ENCODE data around the gene ARHGAP28. TPM values are rescaled to one million over a fixed set of nuclear protein-coding genes. Genes with fewer than 3 reads are reported as not detected.

The ARHGAP28 gene
- polyA plus RNA-seq, 1 of the 3 experiments (the other 2 are of a cell fraction), result 0.99 TPM

GRCh38 chr18:6795307-6795706, 65.8 kb downstream of the ARHGAP28 start:
- no peaks in the 10 kb centered on the region for H3K9me2 ChIP-seq
- no peak for TF ChIP-seq MXI1 (IDR thresholded peaks at IDR 0.05; ENCODE audit: low read depth, low read length)
- TF ChIP-seq GABPA (IDR thresholded peaks at IDR 0.05; ENCODE audit: low read depth), result no peak
- no peak for TF ChIP-seq FOXM1 (IDR thresholded peaks at IDR 0.05; ENCODE audit: low read depth)
- TF ChIP-seq IRF3 (IDR thresholded peaks at IDR 0.05; ENCODE audit: low read depth, low read length), result no peak
- TF ChIP-seq ZBTB33 (IDR thresholded peaks at IDR 0.05; ENCODE audit: borderline replicate concordance, low read depth), result no peak
- no peak for TF ChIP-seq RXRA (IDR thresholded peaks at IDR 0.05; ENCODE audit: borderline replicate concordance, low read depth)
- TF ChIP-seq NRF1 (IDR thresholded peaks at IDR 0.05; ENCODE audit: low read depth, low read length), result no peak
- H3K27me3 ChIP-seq (ENCODE audit: insufficient read depth), result no peaks in the 10 kb centered on the region
- H4K20me1 ChIP-seq (ENCODE audit: insufficient read depth), result no peaks in the 10 kb centered on the region
- H3K36me3 ChIP-seq (replicated peaks in 1 of 2; ENCODE audit: control insufficient read depth in 1 of 2, insufficient read depth in 2 of 2, low read length in 1 of 2), result no peaks in the 10 kb centered on the region
- no peaks in the 10 kb centered on the region for H3K9me3 ChIP-seq
- CTCF ChIA-PET, result interaction anchor here (1.1 to 1.4 kb wide), 2 partner anchors 13 to 30 kb away, joined by 3 read pairs; no protein-coding TSS in a partner anchor
- H3K9ac ChIP-seq, result no peak overlapping the region
- POLR2A ChIA-PET, result no interaction called here
- no peak overlapping the region for H3K4me2 ChIP-seq
- peaks cover 0 to 11% of the 10 kb centered on the region in 2 experiments; a peak in 1 of 4 replicates for H3K4me1 ChIP-seq (ENCODE audit: control insufficient read depth in 1 of 2, insufficient read depth in 2 of 2, low read depth in 1 of 2, low read length in 1 of 2)
- H2AFZ ChIP-seq (ENCODE audit: low read depth), result no peak overlapping the region
- WGBS (ENCODE audit: low lambda C conversion rate), result 68% methylated on average over 2 of the region's 4 CpGs
- DNase-seq, result no peak
- no peaks in the 10 kb centered on the region for H3F3A ChIP-seq (replicated peaks; ENCODE audit: insufficient read depth)
- H3K79me2 ChIP-seq (ENCODE audit: insufficient read depth), result no peaks in the 10 kb centered on the region
- H3K27ac ChIP-seq (ENCODE audit: low read depth in 2 of 2, low read length in 1 of 2), result no peak overlapping the region
- H3K4me3 ChIP-seq (ENCODE audit: low read depth in 2 of 2, low read length in 1 of 2), result no peak overlapping the region

GRCh38 chr18:6796511-6796910, 67.0 kb downstream of the ARHGAP28 start:
- H3K9me2 ChIP-seq, result no peaks in the 10 kb centered on the region
- H3K4me3 ChIP-seq (ENCODE audit: low read depth in 2 of 2, low read length in 1 of 2), result no peak overlapping the region
- DNase-seq, result no peak
- no peak overlapping the region for H3K4me2 ChIP-seq
- H3K79me2 ChIP-seq (ENCODE audit: insufficient read depth), result no peaks in the 10 kb centered on the region
- H3K27me3 ChIP-seq (ENCODE audit: insufficient read depth), result no peaks in the 10 kb centered on the region
- no peak overlapping the region for H2AFZ ChIP-seq (ENCODE audit: low read depth)
- H4K20me1 ChIP-seq (ENCODE audit: insufficient read depth), result no peaks in the 10 kb centered on the region
- no peak overlapping the region for H3K9ac ChIP-seq
- no peak overlapping the region for H3K27ac ChIP-seq (ENCODE audit: low read depth in 2 of 2, low read length in 1 of 2)
- ChIA-PET POLR2A (no interaction called here), CTCF (interaction anchor here (1.1 kb wide), 1 partner anchor 14 kb away, joined by 3 read pairs; no protein-coding TSS in a partner anchor)
- 82% methylated on average over 3 of the region's 3 CpGs for WGBS (ENCODE audit: low lambda C conversion rate)
- H3K4me1 ChIP-seq (ENCODE audit: control insufficient read depth in 1 of 2, insufficient read depth in 2 of 2, low read depth in 1 of 2, low read length in 1 of 2), result peaks cover 0 to 7% of the 10 kb centered on the region in 2 experiments; a peak in 1 of 4 replicates
- H3K36me3 ChIP-seq (replicated peaks in 1 of 2; ENCODE audit: control insufficient read depth in 1 of 2, insufficient read depth in 2 of 2, low read length in 1 of 2), result no peaks in the 10 kb centered on the region
- H3F3A ChIP-seq (replicated peaks; ENCODE audit: insufficient read depth), result no peaks in the 10 kb centered on the region
- TF ChIP-seq RCOR1 (IDR thresholded peaks at IDR 0.05; ENCODE audit: low read length), result no peak
- no peak for TF ChIP-seq JUND (IDR thresholded peaks at IDR 0.05)
- TF ChIP-seq RXRA (IDR thresholded peaks at IDR 0.05; ENCODE audit: borderline replicate concordance, low read depth), result no peak
- no peak for TF ChIP-seq POLR2AphosphoS5 (IDR thresholded peaks at IDR 0.05; ENCODE audit: low read depth, low read length)
- no peak for TF ChIP-seq TAF1 (IDR thresholded peaks at IDR 0.05; ENCODE audit: borderline replicate concordance, low read depth, low read length)
- no peak for TF ChIP-seq PBX3 (IDR thresholded peaks at IDR 0.05)
- no peak for TF ChIP-seq EP300 (IDR thresholded peaks at IDR 0.05; ENCODE audit: borderline replicate concordance in 1 of 2, low read depth in 1 of 2, low read length in 1 of 2)
- no peak for TF ChIP-seq IRF3 (IDR thresholded peaks at IDR 0.05; ENCODE audit: low read depth, low read length)
- no peak for TF ChIP-seq MXI1 (IDR thresholded peaks at IDR 0.05; ENCODE audit: low read depth, low read length)
- TF ChIP-seq TEAD4 (IDR thresholded peaks at IDR 0.05; ENCODE audit: borderline replicate concordance, insufficient read depth), result no peak
- no peak for TF ChIP-seq USF2 (IDR thresholded peaks at IDR 0.05; ENCODE audit: borderline replicate concordance, low read depth, low read length)
- TF ChIP-seq MAX (IDR thresholded peaks at IDR 0.05; ENCODE audit: low read depth), result no peak
- H3K9me3 ChIP-seq, result no peaks in the 10 kb centered on the region
